ENCODE measurements around the gene ARHGDIG.

Gene ARHGDIG

GRCh38 chr16:291539-291938 is 11.1 kb downstream of the ARHGDIG start:
- H3K9me3 ChIP-seq (ENCODE audit: severe bottlenecking), result no peaks in the 10 kb centered on the region
- no peaks in the 10 kb centered on the region for H3K27me3 ChIP-seq (ENCODE audit: insufficient read depth, low read depth, severe bottlenecking)
- TF ChIP-seq, protein P1, sequence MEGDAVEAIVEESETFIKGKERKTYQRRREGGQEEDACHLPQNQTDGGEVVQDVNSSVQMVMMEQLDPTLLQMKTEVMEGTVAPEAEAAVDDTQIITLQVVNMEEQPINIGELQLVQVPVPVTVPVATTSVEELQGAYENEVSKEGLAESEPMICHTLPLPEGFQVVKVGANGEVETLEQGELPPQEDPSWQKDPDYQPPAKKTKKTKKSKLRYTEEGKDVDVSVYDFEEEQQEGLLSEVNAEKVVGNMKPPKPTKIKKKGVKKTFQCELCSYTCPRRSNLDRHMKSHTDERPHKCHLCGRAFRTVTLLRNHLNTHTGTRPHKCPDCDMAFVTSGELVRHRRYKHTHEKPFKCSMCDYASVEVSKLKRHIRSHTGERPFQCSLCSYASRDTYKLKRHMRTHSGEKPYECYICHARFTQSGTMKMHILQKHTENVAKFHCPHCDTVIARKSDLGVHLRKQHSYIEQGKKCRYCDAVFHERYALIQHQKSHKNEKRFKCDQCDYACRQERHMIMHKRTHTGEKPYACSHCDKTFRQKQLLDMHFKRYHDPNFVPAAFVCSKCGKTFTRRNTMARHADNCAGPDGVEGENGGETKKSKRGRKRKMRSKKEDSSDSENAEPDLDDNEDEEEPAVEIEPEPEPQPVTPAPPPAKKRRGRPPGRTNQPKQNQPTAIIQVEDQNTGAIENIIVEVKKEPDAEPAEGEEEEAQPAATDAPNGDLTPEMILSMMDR (IDR thresholded peaks at IDR 0.05; ENCODE audit: low read depth, low read length), result no peak
- H3K27ac ChIP-seq, result no peak overlapping the region
- no peak overlapping the region for H3K4me3 ChIP-seq (ENCODE audit: low read depth, low read length)
- H3K36me3 ChIP-seq, result peaks cover 54% of the 10 kb centered on the region
- no peak for DNase-seq

GRCh38 chr16:293043-293775 is 12.8 kb downstream of the ARHGDIG start:
- TF ChIP-seq, protein P1 (IDR thresholded peaks at IDR 0.05; ENCODE audit: low read depth, low read length), result no peak
- H3K4me3 ChIP-seq (ENCODE audit: low read depth, low read length), result no peak overlapping the region
- H3K9me3 ChIP-seq (ENCODE audit: severe bottlenecking), result no peaks in the 10 kb centered on the region
- H3K27ac ChIP-seq, result no peak overlapping the region
- peaks cover 54% of the 10 kb centered on the region for H3K36me3 ChIP-seq
- no peaks in the 10 kb centered on the region for H3K27me3 ChIP-seq (ENCODE audit: insufficient read depth, low read depth, severe bottlenecking)
- DNase-seq, result no peak

DNA sequence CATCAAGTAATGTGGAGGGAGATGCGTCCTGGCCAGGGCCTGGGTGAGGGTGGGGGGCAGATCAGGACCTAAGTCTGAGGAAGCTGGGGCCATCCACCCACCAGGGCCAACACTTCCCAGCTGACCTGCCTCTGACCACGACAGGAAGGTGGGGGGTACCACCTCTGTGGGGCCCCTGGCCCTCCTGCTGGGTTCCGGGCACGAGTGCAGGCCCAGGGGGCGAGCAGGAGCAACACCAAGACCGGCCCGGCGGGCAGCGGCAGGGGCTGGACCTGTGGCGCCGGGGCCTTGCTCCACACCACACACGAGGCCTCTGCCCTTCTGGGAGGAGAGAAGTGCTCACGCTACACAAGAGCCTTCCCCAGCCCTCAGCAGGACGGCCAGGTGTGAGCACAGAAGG is 15.9 kb downstream of the ARHGDIG start:
- Histone ChIP-seq H3K4me3 (ENCODE audit: low read depth, low read length) (no peak overlapping the region), H3K27me3 (ENCODE audit: insufficient read depth, low read depth, severe bottlenecking) (no peaks in the 10 kb centered on the region), H3K9me3 (ENCODE audit: severe bottlenecking) (no peaks in the 10 kb centered on the region), H3K36me3 (peaks cover 42% of the 10 kb centered on the region), H3K27ac (no peak overlapping the region)
- TF ChIP-seq, protein P1 (IDR thresholded peaks at IDR 0.05; ENCODE audit: low read depth, low read length), result no peak
- no peak for DNase-seq

DNA sequence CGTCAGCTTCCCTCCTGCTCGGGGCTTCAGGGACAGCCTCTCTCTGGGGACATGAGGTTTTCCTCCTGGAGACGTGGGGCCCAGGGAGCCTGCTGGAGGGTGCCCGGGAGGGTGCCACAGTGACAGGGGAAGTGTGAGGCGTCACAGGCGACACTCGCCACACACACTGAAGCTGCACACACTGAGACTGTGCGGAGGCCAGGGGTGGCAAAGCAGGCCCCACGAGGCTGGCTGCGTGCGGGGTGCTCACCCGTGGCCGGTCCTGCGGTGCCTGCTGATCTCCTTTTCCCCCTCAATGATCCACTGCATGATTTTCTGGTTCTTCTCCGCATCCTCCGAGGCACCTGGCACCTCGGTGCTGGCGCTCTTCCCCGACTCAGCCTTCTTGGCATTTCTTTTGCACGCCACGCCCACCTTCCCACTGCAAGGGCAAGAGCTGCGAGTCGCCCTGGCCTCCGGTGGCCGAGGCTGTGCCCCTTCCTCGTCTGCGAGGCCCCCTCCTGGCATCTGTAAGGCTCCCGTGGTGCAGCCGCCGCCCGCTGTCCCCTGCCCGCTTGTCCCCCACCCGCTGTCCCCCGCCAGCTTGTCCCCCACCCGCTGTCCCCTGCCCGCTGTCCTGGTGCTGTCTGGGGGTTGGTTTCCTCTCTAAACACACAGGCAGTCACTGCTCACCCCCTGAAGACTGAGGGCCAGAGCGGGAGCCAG is 16.6 kb downstream of the ARHGDIG start:
- Histone ChIP-seq H3K27me3 (ENCODE audit: insufficient read depth, low read depth, severe bottlenecking) (no peaks in the 10 kb centered on the region), H3K36me3 (peaks cover 37% of the 10 kb centered on the region), H3K9me3 (ENCODE audit: severe bottlenecking) (no peaks in the 10 kb centered on the region), H3K27ac (no peak overlapping the region), H3K4me3 (ENCODE audit: low read depth, low read length) (no peak overlapping the region)
- DNase-seq, result no peak
- TF ChIP-seq, protein P1 (IDR thresholded peaks at IDR 0.05; ENCODE audit: low read depth, low read length), result no peak

DNA sequence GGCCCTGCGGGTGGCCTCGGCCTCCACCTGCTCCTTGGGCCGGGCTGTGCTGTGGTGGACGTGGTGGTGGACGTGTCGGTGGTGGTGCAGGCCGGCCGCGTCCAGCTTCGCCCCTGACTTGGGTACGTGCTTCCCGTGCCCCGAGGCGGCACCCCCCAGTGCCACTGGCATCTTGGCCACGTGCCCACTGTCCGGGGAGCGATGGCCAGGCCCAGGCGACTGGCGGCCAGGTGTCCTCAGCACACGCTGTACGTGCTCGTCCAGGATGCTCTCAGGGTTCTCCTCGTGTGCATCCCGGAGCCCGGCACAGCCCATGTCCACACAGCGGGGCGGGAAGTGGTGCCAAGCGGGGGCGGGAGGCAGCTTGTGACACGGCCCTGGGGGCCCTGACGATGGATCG is 17.4 kb downstream of the ARHGDIG start:
- no peak overlapping the region for H3K27ac ChIP-seq
- DNase-seq, result no peak
- TF ChIP-seq, protein P1 (IDR thresholded peaks at IDR 0.05; ENCODE audit: low read depth, low read length), result no peak
- H3K9me3 ChIP-seq (ENCODE audit: severe bottlenecking), result no peaks in the 10 kb centered on the region
- no peaks in the 10 kb centered on the region for H3K27me3 ChIP-seq (ENCODE audit: insufficient read depth, low read depth, severe bottlenecking)
- H3K4me3 ChIP-seq (ENCODE audit: low read depth, low read length), result no peak overlapping the region
- peaks cover 34% of the 10 kb centered on the region for H3K36me3 ChIP-seq

All from WERI-Rb-1 (cell line).